CD8-positive, alpha-beta memory T cell (primary cell): Measurements from ENCODE around the gene FRY. TPM values are rescaled to one million over a fixed set of nuclear protein-coding genes. Genes with fewer than 3 reads are reported as not detected.

ENCODE experiments used
- CTCF ChIA-PET: fragments of 350-600 bp; sonication (Branson Sonifier 250); formaldehyde crosslinking; loops from one replicate; lab custom pipeline; 2021; ENCODE audit warnings: antibody characterized with exemption; lab: Charles Lee
- POLR2A ChIA-PET: fragments of 350-600 bp; sonication (Branson Sonifier 250); formaldehyde crosslinking; loops from one replicate; lab custom pipeline; 2021; ENCODE audit warnings: antibody characterized with exemption; lab: Charles Lee
- DNase-seq, 5 donors: peaks; one replicate each; pipeline versions ENCODE4 v3.0.0 to v3.0.0-alpha.2; 2020 to 2022; ENCODE audit warnings: mixed read lengths in 1 of 5
- H3K27ac ChIP-seq: one replicate; pipeline ENCODE4 v1.7.0; 2013; ENCODE audit warnings: low read depth, mild to moderate bottlenecking, low read length, moderate library complexity
- H3K27me3 ChIP-seq: 2 replicates; pipeline ENCODE4 v1.7.0; 2013; ENCODE audit warnings: low read length, mild to moderate bottlenecking; ENCODE audit not compliant: insufficient read depth, poor library complexity, severe bottlenecking
- H3K36me3 ChIP-seq: 2 replicates; pipeline ENCODE4 v1.7.0; 2013; ENCODE audit warnings: mild to moderate bottlenecking, low read length, moderate library complexity; ENCODE audit not compliant: insufficient read depth
- H3K4me1 ChIP-seq: 2 replicates; pipeline ENCODE4 v1.7.0; 2013; ENCODE audit warnings: mild to moderate bottlenecking, low read length, moderate library complexity; ENCODE audit not compliant: insufficient read depth
- H3K4me3 ChIP-seq: 2 replicates; pipeline ENCODE4 v1.7.0; 2013; ENCODE audit warnings: mild to moderate bottlenecking, low read length
- H3K9me3 ChIP-seq: 2 replicates; pipeline ENCODE4 v1.7.0; 2013; ENCODE audit warnings: mild to moderate bottlenecking, low read length
- H3K27ac Mint-ChIP-seq, 8 donors: one replicate each; pipeline ENCODE4 v1.8.0; 2020 to 2021; ENCODE audit warnings: mixed read lengths in 8 of 8, mild to moderate bottlenecking in 6 of 8, inconsistent platforms in 3 of 8, moderate library complexity in 3 of 8
- H3K27me3 Mint-ChIP-seq, 2 donors: one replicate each; pipeline ENCODE4 v1.8.0; 2020 to 2021; ENCODE audit warnings: mixed read lengths in 2 of 2, mild to moderate bottlenecking in 1 of 2, moderate library complexity in 1 of 2
- H3K36me3 Mint-ChIP-seq, 3 donors: one replicate each; pipeline ENCODE4 v1.8.0; 2020 to 2021; ENCODE audit warnings: mixed read lengths in 3 of 3, inconsistent platforms in 1 of 3, mild to moderate bottlenecking in 1 of 3
- H3K4me1 Mint-ChIP-seq, 3 donors: one replicate each; pipeline ENCODE4 v1.8.0; 2020 to 2021; ENCODE audit warnings: mixed read lengths in 3 of 3, inconsistent platforms in 1 of 3, mild to moderate bottlenecking in 1 of 3
- H3K4me3 Mint-ChIP-seq, 7 donors: one replicate each; pipeline ENCODE4 v1.8.0; 2020 to 2021; ENCODE audit warnings: mixed read lengths in 7 of 7, mild to moderate bottlenecking in 6 of 7, moderate library complexity in 4 of 7, inconsistent platforms in 2 of 7
- H3K9me3 Mint-ChIP-seq, 5 donors: one replicate each; pipeline ENCODE4 v1.8.0; 2020 to 2022; ENCODE audit warnings: mixed read lengths in 5 of 5, mild to moderate bottlenecking in 3 of 5, moderate library complexity in 2 of 5, inconsistent platforms in 1 of 5
- polyA plus RNA-seq: library from polyadenylated mRNA; unstranded; fragments of 300-500 nt; fragmentation: Illumina TruSeq; gene quantifications from one replicate; pipeline ENCODE4 v1.2.3, GENCODE V29; 2021
- total RNA-seq, 2 experiments: library from RNA; stranded (reverse); gene quantifications; one replicate each; pipeline ENCODE4 v1.2.3, GENCODE V29; 2021

The FRY gene
- total and polyA plus RNA-seq, 3 experiments from 2014 or later: 0.53 to 1.5 (median 0.72) TPM

DNA sequence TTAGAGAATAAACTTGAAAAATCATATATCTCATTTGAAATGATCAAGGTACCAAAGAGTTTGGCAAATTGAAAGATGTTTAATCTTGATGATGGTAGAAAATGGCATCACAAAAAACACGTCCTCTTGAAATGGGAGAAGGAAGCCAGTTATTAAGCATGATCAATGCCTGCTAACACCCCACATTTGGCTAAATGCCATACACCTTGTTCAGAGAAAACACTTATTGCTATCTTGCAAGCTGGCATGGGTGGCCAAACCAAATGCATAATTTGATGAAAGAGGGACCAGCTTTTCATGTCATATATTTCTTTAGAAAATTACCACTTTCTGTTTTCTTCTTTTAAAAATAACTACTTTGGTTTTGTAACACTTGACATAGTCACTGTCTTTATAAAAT, 142.3 kb downstream of the FRY start:
- Histone ChIP-seq H3K4me1 (no peaks in the 10 kb centered on the region), H3K9me3 (no peaks in the 10 kb centered on the region), H3K4me3 (no peak overlapping the region), H3K27ac (no peak overlapping the region), H3K27me3 (no peaks in the 10 kb centered on the region), H3K36me3 (no peaks in the 10 kb centered on the region)
- POLR2A ChIA-PET: no interaction called here
- no peaks in the 10 kb centered on the region for H3K4me1 Mint-ChIP-seq
- no peak for DNase-seq
- CTCF ChIA-PET: no interaction called here
- peaks cover 0 to 6% of the 10 kb centered on the region in 2 donors for H3K27me3 Mint-ChIP-seq
- H3K36me3 Mint-ChIP-seq: peaks cover 0 to 4% (median 0%) of the 10 kb centered on the region in 3 donors
- H3K9me3 Mint-ChIP-seq: no peaks in the 10 kb centered on the region
- H3K4me3 Mint-ChIP-seq: no peak overlapping the region
- H3K27ac Mint-ChIP-seq: no peak overlapping the region

DNA sequence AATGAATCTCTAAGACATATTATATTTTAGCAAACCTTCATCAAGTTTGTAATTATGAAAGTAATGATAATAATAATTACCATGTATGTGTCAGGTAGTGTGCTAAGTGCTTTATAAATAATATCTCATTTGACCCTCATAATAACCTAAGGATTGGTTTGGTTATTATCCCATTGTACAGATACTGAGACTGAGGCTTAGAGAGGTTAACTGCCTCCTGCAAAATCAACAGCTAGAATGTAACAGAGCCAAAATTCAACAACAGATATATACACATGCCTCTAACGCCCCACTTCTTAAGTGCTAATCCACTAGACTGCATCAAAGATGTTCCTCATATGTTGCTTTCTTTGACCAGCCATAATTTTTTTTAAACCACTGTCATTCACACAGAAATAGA, 142.8 kb downstream of the FRY start:
- H3K27ac ChIP-seq: no peak overlapping the region
- no peak overlapping the region for H3K4me3 Mint-ChIP-seq
- H3K4me3 ChIP-seq: no peak overlapping the region
- peaks cover 0 to 6% of the 10 kb centered on the region in 2 donors for H3K27me3 Mint-ChIP-seq
- H3K4me1 Mint-ChIP-seq: no peaks in the 10 kb centered on the region
- H3K27ac Mint-ChIP-seq: no peak overlapping the region
- DNase-seq: no peak
- no peaks in the 10 kb centered on the region for H3K27me3 ChIP-seq
- H3K9me3 ChIP-seq: no peaks in the 10 kb centered on the region
- ChIA-PET CTCF (no interaction called here), POLR2A (no interaction called here)
- H3K9me3 Mint-ChIP-seq: no peaks in the 10 kb centered on the region
- H3K36me3 ChIP-seq: no peaks in the 10 kb centered on the region
- H3K36me3 Mint-ChIP-seq: peaks cover 0 to 4% (median 0%) of the 10 kb centered on the region in 3 donors
- no peaks in the 10 kb centered on the region for H3K4me1 ChIP-seq

DNA sequence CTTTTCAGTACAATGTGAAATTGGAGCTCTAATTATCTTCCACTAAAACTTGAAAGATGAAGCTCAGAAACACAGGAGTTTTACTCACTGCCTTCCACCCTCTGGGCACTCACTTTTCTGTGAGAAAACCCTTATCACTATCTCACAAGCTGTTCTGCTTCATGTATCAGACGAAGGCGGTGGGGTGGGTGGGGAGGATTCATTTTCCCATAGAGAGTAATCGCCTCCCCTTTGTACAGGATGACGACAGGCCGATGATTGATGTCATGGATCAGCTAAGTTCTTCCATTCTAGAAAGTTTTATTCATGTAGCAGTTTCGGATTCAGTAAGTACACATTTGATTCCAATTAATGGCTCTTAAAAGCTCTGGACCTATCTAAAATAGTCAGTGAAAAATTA, 143.7 kb downstream of the FRY start:
- Mint-ChIP-seq H3K36me3 (peaks cover 0 to 4% (median 0%) of the 10 kb centered on the region in 3 donors), H3K4me1 (no peaks in the 10 kb centered on the region), H3K27me3 (peaks cover 0 to 6% of the 10 kb centered on the region in 2 donors), H3K4me3 (no peak overlapping the region), H3K27ac (no peak overlapping the region), H3K9me3 (no peaks in the 10 kb centered on the region)
- ChIA-PET POLR2A (no interaction called here), CTCF (interaction anchor here (0.9 kb wide), 1 partner anchor 9 kb away, joined by 3 read pairs; no protein-coding TSS in a partner anchor)
- Histone ChIP-seq H3K27me3 (no peaks in the 10 kb centered on the region), H3K9me3 (no peaks in the 10 kb centered on the region), H3K36me3 (no peaks in the 10 kb centered on the region), H3K27ac (no peak overlapping the region), H3K4me3 (no peak overlapping the region), H3K4me1 (no peaks in the 10 kb centered on the region)
- DNase-seq: no peak

DNA sequence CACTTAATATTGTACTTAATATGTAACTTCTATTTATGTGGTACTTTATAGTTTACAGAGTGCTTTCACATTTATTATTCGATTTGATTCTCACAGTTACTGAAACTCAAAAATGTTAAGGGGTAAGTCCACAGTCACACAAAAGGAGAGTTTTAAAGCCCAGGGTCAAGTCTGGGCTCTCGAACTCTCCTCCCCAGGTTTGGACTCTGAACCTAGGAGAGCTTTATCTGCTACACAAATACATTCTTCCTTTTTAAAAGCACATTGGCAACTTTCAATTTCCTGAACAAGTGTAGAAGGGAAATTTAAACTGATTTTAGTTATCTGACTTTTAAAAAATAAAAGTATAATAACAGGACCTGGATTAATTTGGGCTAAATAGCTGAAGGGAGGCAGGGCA, 144.4 kb downstream of the FRY start:
- CTCF ChIA-PET: interaction anchor here (0.9 to 1.0 kb wide), 2 partner anchors 10 to 11 kb away, joined by 3 read pairs; no protein-coding TSS in a partner anchor
- DNase-seq: no peak
- no peaks in the 10 kb centered on the region for H3K27me3 ChIP-seq
- peak overlapping the region in 1 of 8 donors; percentile 6 for H3K27ac Mint-ChIP-seq
- H3K36me3 ChIP-seq: no peaks in the 10 kb centered on the region
- H3K27me3 Mint-ChIP-seq: peaks cover 0 to 6% of the 10 kb centered on the region in 2 donors
- no peaks in the 10 kb centered on the region for H3K4me1 Mint-ChIP-seq
- no peaks in the 10 kb centered on the region for H3K4me1 ChIP-seq
- H3K9me3 ChIP-seq: no peaks in the 10 kb centered on the region
- no peak overlapping the region for H3K4me3 Mint-ChIP-seq
- H3K4me3 ChIP-seq: no peak overlapping the region
- POLR2A ChIA-PET: no interaction called here
- no peaks in the 10 kb centered on the region for H3K9me3 Mint-ChIP-seq
- H3K36me3 Mint-ChIP-seq: peaks cover 0 to 4% (median 0%) of the 10 kb centered on the region in 3 donors
- no peak overlapping the region for H3K27ac ChIP-seq

DNA sequence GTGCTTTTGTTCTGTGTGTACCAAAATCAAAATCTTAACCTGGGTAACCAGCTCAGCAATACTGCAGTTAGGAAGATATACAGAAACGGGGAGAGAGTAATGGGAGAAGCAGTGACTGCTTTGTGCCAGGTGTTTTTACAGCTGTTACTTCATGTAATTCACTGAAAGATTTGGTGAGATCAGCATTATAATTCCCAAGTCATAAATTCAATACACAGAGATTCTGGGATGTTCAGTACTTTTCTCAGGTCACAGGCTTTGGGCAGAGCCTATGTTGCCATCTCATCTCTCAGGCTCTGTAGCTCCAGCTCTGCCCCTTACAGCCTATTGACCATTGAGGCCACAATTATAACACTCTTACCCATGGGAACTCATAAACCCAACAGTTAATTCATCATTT, 145.1 kb downstream of the FRY start:
- no peaks in the 10 kb centered on the region for H3K27me3 ChIP-seq
- ChIA-PET CTCF (interaction anchor here (1.0 to 1.6 kb wide), 2 partner anchors 10 to 12 kb away, joined by 3 read pairs; no protein-coding TSS in a partner anchor), POLR2A (no interaction called here)
- no peak for DNase-seq
- no peaks in the 10 kb centered on the region for H3K4me1 Mint-ChIP-seq
- H3K27ac Mint-ChIP-seq: no peak overlapping the region
- peaks cover 0 to 4% (median 0%) of the 10 kb centered on the region in 3 donors for H3K36me3 Mint-ChIP-seq
- no peaks in the 10 kb centered on the region for H3K9me3 ChIP-seq
- no peak overlapping the region for H3K27ac ChIP-seq
- H3K27me3 Mint-ChIP-seq: peaks cover 0 to 5% of the 10 kb centered on the region in 2 donors
- no peak overlapping the region for H3K4me3 ChIP-seq
- H3K9me3 Mint-ChIP-seq: peaks cover 0 to 2% (median 0%) of the 10 kb centered on the region in 5 donors
- H3K36me3 ChIP-seq: no peaks in the 10 kb centered on the region
- H3K4me3 Mint-ChIP-seq: no peak overlapping the region
- H3K4me1 ChIP-seq: no peaks in the 10 kb centered on the region

DNA sequence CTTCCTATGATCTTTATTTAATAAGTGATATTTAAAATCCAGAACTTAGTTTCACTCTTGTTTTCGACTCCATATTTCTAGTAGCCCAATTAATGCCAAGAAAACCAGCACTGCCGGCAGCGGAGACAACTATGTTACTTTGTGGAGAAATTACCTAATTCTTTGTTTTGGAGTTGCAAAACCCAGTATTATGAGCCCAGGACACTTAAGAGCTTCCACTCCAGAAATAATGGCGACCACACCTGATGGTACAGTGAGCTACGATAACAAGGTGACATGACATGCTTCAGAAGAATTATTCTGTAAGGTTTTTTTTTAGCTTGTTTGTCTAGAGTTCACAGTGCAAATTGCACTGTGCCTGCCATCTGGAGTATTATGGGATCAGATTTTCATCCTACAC, 147.2 kb downstream of the FRY start:
- no peaks in the 10 kb centered on the region for H3K36me3 Mint-ChIP-seq
- Histone ChIP-seq H3K36me3 (no peaks in the 10 kb centered on the region), H3K4me1 (no peaks in the 10 kb centered on the region), H3K9me3 (no peaks in the 10 kb centered on the region), H3K27me3 (no peaks in the 10 kb centered on the region), H3K27ac (no peak overlapping the region), H3K4me3 (no peak overlapping the region)
- DNase-seq: no peak
- no peaks in the 10 kb centered on the region for H3K4me1 Mint-ChIP-seq
- no peaks in the 10 kb centered on the region for H3K27me3 Mint-ChIP-seq
- CTCF ChIA-PET: no interaction called here
- POLR2A ChIA-PET: no interaction called here
- peaks cover 0 to 2% (median 0%) of the 10 kb centered on the region in 5 donors for H3K9me3 Mint-ChIP-seq
- no peak overlapping the region for H3K4me3 Mint-ChIP-seq
- H3K27ac Mint-ChIP-seq: no peak overlapping the region

DNA sequence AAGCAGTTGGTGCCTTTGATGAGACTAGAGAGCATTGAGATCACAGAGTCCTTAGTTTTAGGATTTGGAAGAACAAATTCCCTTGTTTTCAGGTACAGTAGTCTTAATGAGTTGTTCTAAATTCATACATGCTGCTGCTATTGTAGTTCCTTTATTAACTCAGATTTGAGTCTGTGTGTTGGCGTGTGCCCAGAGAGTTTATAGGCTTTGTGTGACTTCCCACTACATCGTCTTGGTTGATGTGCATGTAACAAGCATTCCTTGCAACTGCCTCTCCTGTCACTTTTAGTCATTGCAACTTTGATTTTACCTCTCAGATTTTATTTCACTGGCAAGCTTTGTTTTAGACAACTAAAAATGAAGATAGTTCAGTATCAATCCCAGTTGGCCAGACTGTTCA, 148.1 kb downstream of the FRY start:
- DNase-seq: no peak
- no peaks in the 10 kb centered on the region for H3K9me3 ChIP-seq
- H3K4me1 Mint-ChIP-seq: no peaks in the 10 kb centered on the region
- no peak overlapping the region for H3K4me3 ChIP-seq
- H3K4me3 Mint-ChIP-seq: no peak overlapping the region
- no peaks in the 10 kb centered on the region for H3K4me1 ChIP-seq
- no peak overlapping the region for H3K27ac Mint-ChIP-seq
- no peak overlapping the region for H3K27ac ChIP-seq
- no peaks in the 10 kb centered on the region for H3K27me3 ChIP-seq
- no peaks in the 10 kb centered on the region for H3K36me3 ChIP-seq
- ChIA-PET POLR2A (no interaction called here), CTCF (no interaction called here)
- H3K36me3 Mint-ChIP-seq: no peaks in the 10 kb centered on the region
- peaks cover 0 to 2% (median 0%) of the 10 kb centered on the region in 5 donors for H3K9me3 Mint-ChIP-seq
- H3K27me3 Mint-ChIP-seq: peaks cover 2 to 4% of the 10 kb centered on the region in 2 donors

DNA sequence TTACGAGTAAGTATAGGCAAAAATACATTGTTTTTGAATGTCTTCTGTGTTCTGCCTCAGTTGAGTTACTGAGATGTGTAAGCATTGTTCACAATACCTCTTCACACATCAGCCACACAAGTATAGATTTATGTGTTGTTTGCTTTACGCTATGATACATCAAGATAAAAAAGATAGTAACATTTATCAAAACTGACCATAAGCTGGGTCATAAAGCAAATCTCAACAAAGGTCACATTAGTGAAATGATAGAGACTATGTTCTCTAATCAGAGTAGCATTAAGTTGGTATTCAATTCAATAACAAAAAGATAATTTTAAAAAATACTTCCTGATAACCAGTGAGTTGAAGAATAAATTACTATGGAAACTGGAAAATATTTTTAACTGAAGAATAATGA, 156.1 kb downstream of the FRY start:
- no peaks in the 10 kb centered on the region for H3K36me3 ChIP-seq
- no peaks in the 10 kb centered on the region for H3K4me1 ChIP-seq
- H3K4me3 Mint-ChIP-seq: no peak overlapping the region
- DNase-seq: no peak
- peaks cover 4 to 24% of the 10 kb centered on the region in 2 donors for H3K27me3 Mint-ChIP-seq
- no peak overlapping the region for H3K27ac ChIP-seq
- H3K9me3 ChIP-seq: no peaks in the 10 kb centered on the region
- no peaks in the 10 kb centered on the region for H3K9me3 Mint-ChIP-seq
- H3K4me3 ChIP-seq: no peak overlapping the region
- no peaks in the 10 kb centered on the region for H3K4me1 Mint-ChIP-seq
- ChIA-PET CTCF (no interaction called here), POLR2A (no interaction called here)
- H3K36me3 Mint-ChIP-seq: peaks cover 0 to 5% (median 2%) of the 10 kb centered on the region in 3 donors
- H3K27me3 ChIP-seq: no peaks in the 10 kb centered on the region
- H3K27ac Mint-ChIP-seq: no peak overlapping the region
